AG04450 (cell line): ENCODE results near the gene PDK1. TPM values are rescaled to one million over a fixed set of nuclear protein-coding genes. Genes with fewer than 3 reads are reported as not detected.

Experiments used
- CTCF ChIA-PET: fragments of 300-600, 350-600 bp; formaldehyde crosslinking; extraction: SDS; loops from one replicate; lab custom pipeline; 2022; ENCODE audit warnings: antibody characterized with exemption, inconsistent platforms; lab: Charles Lee
- POLR2A ChIA-PET: fragments of 350-600 bp; formaldehyde crosslinking; extraction: SDS; loops from one replicate; lab custom pipeline; 2021; ENCODE audit warnings: antibody characterized with exemption, inconsistent platforms; lab: Yijun Ruan, JAX
- DNase-seq: peaks from one replicate; pipeline ENCODE4 v3.0.0-alpha.2; 2011; ENCODE audit warnings: low read depth, low spot score
- H3K27ac ChIP-seq: one replicate; pipeline ENCODE4 v1.5.1; 2012; ENCODE audit warnings: low read depth, low read length, control low read depth
- H3K27me3 ChIP-seq: one replicate; pipeline ENCODE4 v1.6.0; 2012; ENCODE audit warnings: low read length; ENCODE audit not compliant: control insufficient read depth, insufficient read depth
- H3K4me3 ChIP-seq: 2 replicates; pipeline ENCODE4 v1.5.1; 2011; ENCODE audit warnings: mild to moderate bottlenecking, low read depth, low read length, control low read depth
- H3K9me3 ChIP-seq: 2 replicates; pipeline ENCODE4 v1.5.1; 2012; ENCODE audit warnings: low read length; ENCODE audit not compliant: control insufficient read depth, insufficient read depth
- polyA plus RNA-seq: library from polyadenylated mRNA; depleted of rRNA; stranded (reverse); fragments of >200 nt; gene quantifications from 2 replicates; pipeline ENCODE4 v1.2.3, GENCODE V29; 2011
- TF ChIP-seq, protein P1 (sequence below): IDR thresholded peaks from 2 replicates; pipeline ENCODE4 v1.5.1; 2011; ENCODE audit warnings: low read depth, low read length, control low read depth, inconsistent platforms

Gene PDK1
- polyA plus RNA-seq, 1 experiment: 32.8 TPM

GRCh38 chr2:172630181-172630580 is 74.3 kb downstream of the PDK1 start:
- TF ChIP-seq, protein P1, sequence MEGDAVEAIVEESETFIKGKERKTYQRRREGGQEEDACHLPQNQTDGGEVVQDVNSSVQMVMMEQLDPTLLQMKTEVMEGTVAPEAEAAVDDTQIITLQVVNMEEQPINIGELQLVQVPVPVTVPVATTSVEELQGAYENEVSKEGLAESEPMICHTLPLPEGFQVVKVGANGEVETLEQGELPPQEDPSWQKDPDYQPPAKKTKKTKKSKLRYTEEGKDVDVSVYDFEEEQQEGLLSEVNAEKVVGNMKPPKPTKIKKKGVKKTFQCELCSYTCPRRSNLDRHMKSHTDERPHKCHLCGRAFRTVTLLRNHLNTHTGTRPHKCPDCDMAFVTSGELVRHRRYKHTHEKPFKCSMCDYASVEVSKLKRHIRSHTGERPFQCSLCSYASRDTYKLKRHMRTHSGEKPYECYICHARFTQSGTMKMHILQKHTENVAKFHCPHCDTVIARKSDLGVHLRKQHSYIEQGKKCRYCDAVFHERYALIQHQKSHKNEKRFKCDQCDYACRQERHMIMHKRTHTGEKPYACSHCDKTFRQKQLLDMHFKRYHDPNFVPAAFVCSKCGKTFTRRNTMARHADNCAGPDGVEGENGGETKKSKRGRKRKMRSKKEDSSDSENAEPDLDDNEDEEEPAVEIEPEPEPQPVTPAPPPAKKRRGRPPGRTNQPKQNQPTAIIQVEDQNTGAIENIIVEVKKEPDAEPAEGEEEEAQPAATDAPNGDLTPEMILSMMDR: no peak
- no peak overlapping the region for H3K27ac ChIP-seq
- no peaks in the 10 kb centered on the region for H3K27me3 ChIP-seq
- no peaks in the 10 kb centered on the region for H3K9me3 ChIP-seq
- DNase-seq: no peak
- ChIA-PET CTCF (interaction anchor here (0.7 kb wide), 1 partner anchor 41 kb away, joined by 4 read pairs; no protein-coding TSS in a partner anchor), POLR2A (no interaction called here)
- H3K4me3 ChIP-seq: no peak overlapping the region

- no peaks in the 10 kb centered on the region for H3K9me3 ChIP-seq
- TF ChIP-seq, protein P1: no peak
- CTCF ChIA-PET: no interaction called here
- no peak for DNase-seq
- H3K4me3 ChIP-seq: no peak overlapping the region
- H3K27ac ChIP-seq: no peak overlapping the region
- POLR2A ChIA-PET: no interaction called here
- H3K27me3 ChIP-seq: no peaks in the 10 kb centered on the region
These were observed 78.6 kb downstream of the PDK1 start for GRCh38 chr2:172634477-172634876.

DNA sequence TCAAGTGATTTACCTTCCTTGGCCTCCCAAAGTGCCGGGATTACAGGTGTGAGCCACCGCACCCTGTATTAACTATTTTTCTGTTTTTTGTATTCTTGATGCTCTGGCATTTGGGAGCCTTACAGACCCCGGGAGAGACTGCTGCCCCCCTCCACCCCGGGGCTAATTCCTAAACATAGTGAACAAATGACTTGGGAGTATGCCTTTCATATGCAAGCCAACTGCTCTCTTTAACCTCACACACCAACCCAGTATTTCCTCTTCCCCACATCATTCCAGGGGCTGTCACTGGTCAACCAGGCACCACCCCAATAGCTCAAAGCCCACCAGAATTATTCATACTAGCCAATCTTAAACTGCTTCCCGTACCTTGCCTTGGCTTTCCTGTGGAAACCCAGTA is 79.7 kb downstream of the PDK1 start:
- TF ChIP-seq, protein P1: no peak
- Histone ChIP-seq H3K4me3 (no peak overlapping the region), H3K27me3 (no peaks in the 10 kb centered on the region), H3K27ac (no peak overlapping the region), H3K9me3 (no peaks in the 10 kb centered on the region)
- DNase-seq: no peak
- ChIA-PET CTCF (no interaction called here), POLR2A (no interaction called here)

DNA sequence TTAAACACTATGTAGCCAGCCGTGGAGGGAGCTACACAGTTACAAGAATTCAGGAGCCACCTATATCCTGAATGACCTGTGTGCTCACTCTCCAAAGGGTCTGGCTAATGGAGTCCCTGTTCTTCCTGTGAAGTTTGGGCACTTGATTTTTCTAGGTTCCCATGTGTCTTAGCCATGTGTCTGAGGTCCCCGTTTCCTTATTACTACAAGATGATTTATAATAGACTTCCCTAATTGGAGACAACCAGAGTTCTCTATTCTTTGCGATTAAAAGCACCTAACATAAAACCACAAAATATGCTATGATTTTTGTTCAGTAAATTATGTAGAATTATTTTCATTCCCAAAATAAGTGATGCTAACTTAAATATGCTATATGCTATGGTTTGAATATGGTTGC is 83.4 kb downstream of the PDK1 start:
- H3K9me3 ChIP-seq: no peaks in the 10 kb centered on the region
- TF ChIP-seq, protein P1: no peak
- POLR2A ChIA-PET: no interaction called here
- H3K27ac ChIP-seq: peak overlapping the region; percentile 82
- H3K4me3 ChIP-seq: no peak overlapping the region
- no peaks in the 10 kb centered on the region for H3K27me3 ChIP-seq
- CTCF ChIA-PET: no interaction called here
- DNase-seq: no peak

DNA sequence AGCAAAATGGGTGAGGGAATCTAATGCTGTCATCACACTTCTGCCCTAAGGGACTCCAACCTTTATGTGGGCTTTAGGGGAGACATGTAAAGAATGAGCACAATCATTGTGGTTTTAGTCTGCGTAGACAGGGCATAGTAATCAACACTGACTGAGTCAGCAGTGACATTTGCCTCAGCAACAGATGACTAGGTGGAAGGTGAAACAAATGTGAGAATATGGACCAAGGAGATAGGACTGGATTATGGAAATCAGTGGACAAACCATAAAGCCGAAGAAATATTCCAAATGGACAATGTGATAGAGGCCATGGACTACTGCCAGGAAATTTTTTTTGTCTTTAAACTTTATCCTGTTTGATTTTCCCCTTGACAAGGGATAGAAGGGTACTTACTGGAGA is 83.9 kb downstream of the PDK1 start:
- TF ChIP-seq, protein P1: no peak
- Histone ChIP-seq H3K27ac (peak overlapping the region; percentile 82), H3K9me3 (no peaks in the 10 kb centered on the region), H3K27me3 (no peaks in the 10 kb centered on the region), H3K4me3 (no peak overlapping the region)
- ChIA-PET POLR2A (no interaction called here), CTCF (no interaction called here)
- peak; percentile 82 for DNase-seq
